GM12878 (cell line): ENCODE measurements around the gene TOR2A. TPM values are rescaled to one million over a fixed set of nuclear protein-coding genes. Genes with fewer than 3 reads are reported as not detected.

Source experiments
- ATAC-seq: fragments of 200-7000 bp; cut with Tn5 transposase; 3 replicates; pipeline ENCODE4 v1.9.1; 2020; ENCODE audit warnings: mild to moderate bottlenecking, moderate library complexity
- BruUV-seq: library from RNA; stranded (reverse); fragments of 400-500 nt; replicated peaks from 2 replicates; lab custom pipeline; 2021; lab: Mats Ljungman, UMichigan
- CTCF ChIA-PET: fragments of 300-600 bp; sonication (Branson Sonifier 250); formaldehyde crosslinking; extraction: SDS; loops from one replicate; lab custom pipeline; 2021; ENCODE audit warnings: inconsistent platforms; lab: Yijun Ruan, JAX
- POLR2A ChIA-PET: fragments of 350-600 bp; formaldehyde crosslinking; extraction: SDS; loops from one replicate; lab custom pipeline; 2021; ENCODE audit warnings: inconsistent platforms; lab: Charles Lee
- RAD21 ChIA-PET: fragments of 300-600 bp; sonication (Branson Sonifier 250); formaldehyde crosslinking; loops from one replicate; lab custom pipeline; 2023; ENCODE audit warnings: antibody characterized with exemption; ENCODE audit not compliant: unreplicated experiment; lab: Charles Lee
- SMC1A ChIA-PET: fragments of 300-600 bp; sonication (Branson Sonifier 250); formaldehyde crosslinking; loops from one replicate; lab custom pipeline; 2023; ENCODE audit not compliant: unreplicated experiment, uncharacterized antibody; lab: Charles Lee
- DNase-seq: peaks from one replicate; pipeline ENCODE4 v3.0.0-alpha.2; 2011; ENCODE audit warnings: low read depth, low spot score
- FAIRE-seq: peaks from 3 replicates; lab custom pipeline; 2011; peaks lifted over from hg19 to GRCh38; lab: Jason Lieb, UNC
- H2AFZ ChIP-seq: 2 replicates; pipeline ENCODE4 v1.6.0; 2011; ENCODE audit warnings: low read depth, low read length, control low read depth; ENCODE audit not compliant: control insufficient read depth
- H3K27ac ChIP-seq: 2 replicates; pipeline ENCODE4 v1.5.1; 2011; ENCODE audit warnings: control low read depth; ENCODE audit not compliant: control insufficient read depth, insufficient read depth
- H3K27me3 ChIP-seq, 2 experiments: replicated peaks in 1 of 2; 2 replicates each; pipeline versions ENCODE4 v1.6.0 to v1.6.1; 2011; ENCODE audit warnings: low read length in 1 of 2; ENCODE audit not compliant: control insufficient read depth in 2 of 2, insufficient read depth in 2 of 2
- H3K36me3 ChIP-seq, 2 experiments: 2 replicates each; pipeline ENCODE4 v1.5.1; 2011; ENCODE audit warnings: low read length in 1 of 2; ENCODE audit not compliant: control insufficient read depth in 2 of 2, insufficient read depth in 2 of 2
- H3K4me1 ChIP-seq: 2 replicates; pipeline ENCODE4 v1.6.1; 2011; ENCODE audit warnings: mild to moderate bottlenecking, low read length, moderate library complexity, mixed read lengths; ENCODE audit not compliant: control insufficient read depth, insufficient read depth
- H3K4me2 ChIP-seq: 2 replicates; pipeline ENCODE4 v1.6.0; 2011; ENCODE audit warnings: control low read depth; ENCODE audit not compliant: control insufficient read depth, insufficient read depth
- H3K4me3 ChIP-seq: fragments of 200-600 bp; sonication (generic); 2 replicates; pipeline ENCODE4 v1.5.1; 2016
- H3K79me2 ChIP-seq: 2 replicates; pipeline ENCODE4 v1.6.0; 2011; ENCODE audit warnings: low read length; ENCODE audit not compliant: control insufficient read depth, insufficient read depth
- H3K9ac ChIP-seq: 2 replicates; pipeline ENCODE4 v1.8.0; 2011; ENCODE audit warnings: low read length, control low read depth, mixed read lengths; ENCODE audit not compliant: control insufficient read depth, insufficient read depth
- H3K9me3 ChIP-seq: replicated peaks from 3 replicates; pipeline ENCODE4 v1.5.1; 2011; ENCODE audit warnings: mild to moderate bottlenecking, low read length; ENCODE audit not compliant: control insufficient read depth, insufficient read depth
- H4K20me1 ChIP-seq: 2 replicates; pipeline ENCODE4 v1.6.0; 2011; ENCODE audit not compliant: control insufficient read depth, insufficient read depth
- BRCA1 ChIP-seq: IDR thresholded peaks from 2 replicates; pipeline ENCODE4 v1.6.1; 2011; ENCODE audit warnings: low read depth, low read length, improper control_type of control experiment
- CREB1 ChIP-seq: IDR thresholded peaks from 2 replicates; pipeline ENCODE4 v1.6.1; 2012; ENCODE audit warnings: low read depth, mild to moderate bottlenecking, inconsistent platforms
- EGR1 ChIP-seq, 2 experiments: IDR thresholded peaks; 1 replicate in 1 of 2; 2 replicates in 1 of 2; pipeline ENCODE4 v1.6.1; 2011 to 2012; ENCODE audit warnings: low read depth in 2 of 2, low read length in 2 of 2, borderline replicate concordance in 1 of 2, mild to moderate bottlenecking in 1 of 2, moderate library complexity in 1 of 2
- KLF5 ChIP-seq: fragments of 450-650 bp; IDR thresholded peaks from 2 replicates; pipeline ENCODE4 v1.6.1; 2014; ENCODE audit warnings: mild to moderate bottlenecking; ENCODE audit not compliant: partially characterized antibody
- NR2C1 ChIP-seq: fragments of 450-650 bp; IDR thresholded peaks from 2 replicates; pipeline ENCODE4 v1.6.1; 2017; ENCODE audit warnings: antibody characterized with exemption, mild to moderate bottlenecking, moderate library complexity
- PAX5 ChIP-seq: IDR thresholded peaks from 2 replicates; pipeline ENCODE4 v1.6.1; 2011; ENCODE audit warnings: low read depth, low read length, borderline replicate concordance
- RFX5 ChIP-seq: IDR thresholded peaks from 2 replicates; pipeline ENCODE4 v1.6.1; 2011; ENCODE audit warnings: low read depth, low read length, improper control_type of control experiment
- SMARCA5 ChIP-seq: fragments of 450-650 bp; IDR thresholded peaks from 2 replicates; pipeline ENCODE4 v1.6.1; 2017; ENCODE audit warnings: mild to moderate bottlenecking
- SUZ12 ChIP-seq: fragments of 200-600 bp; sonication (generic); IDR thresholded peaks from one replicate; pipeline ENCODE4 v1.6.1; 2018; ENCODE audit warnings: antibody characterized with exemption, mild to moderate bottlenecking; ENCODE audit not compliant: unreplicated experiment
- WGBS: methylation state at CpG from one replicate; pipeline ENCODE4 v1.1.6; 2016; ENCODE audit warnings: low lambda C conversion rate; ENCODE audit not compliant: insufficient replicate concordance, insufficient coverage; ENCODE audit errors: missing lambda C conversion rate; 5-methylcytosine and 5-hydroxymethylcytosine counted together
- in situ Hi-C: fragments of 300-500 bp; cut with MboI; formaldehyde crosslinking; loops from 9 replicates; pipeline ENCODE4 v1.14.3; 2018; ENCODE audit warnings: mixed read lengths
- intact Hi-C: fragments of 100-400 bp; cut with micrococcal nuclease; formaldehyde crosslinking; loops from one replicate; pipeline ENCODE4 v1.14.2; 2022; ENCODE audit not compliant: unreplicated experiment
- polyA plus RNA-seq, 11 experiments: library from polyadenylated mRNA; depleted of rRNA in 4 of 11; unstranded in 6 of 11; stranded (reverse) in 5 of 11; fragments of >200 nt; fragmentation: Nextera tagmentation in 4 of 11; fragmentation: Illumina TruSeq in 1 of 11; extraction: Ambion mirVana in 4 of 11; extraction: Trizol in 1 of 11; gene quantifications; 1 replicate in 1 of 11; 2 replicates in 10 of 11; pipeline versions ENCODE4 v1.2.1 to v1.2.3, GENCODE V29; 2011 to 2016; ENCODE audit warnings: inconsistent platforms in 2 of 11, missing spikeins in 2 of 11, low read depth in 1 of 11
- total RNA-seq, 4 experiments: library from RNA; depleted of rRNA in 3 of 4; stranded (reverse); fragments of >200 nt in 3 of 4; fragmentation: Illumina TruSeq in 1 of 4; extraction: Trizol in 1 of 4; gene quantifications; 2 replicates each; pipeline versions ENCODE4 v1.2.1 to v1.2.3, GENCODE V29; 2013 to 2021
- TF ChIP-seq, protein P1 (sequence below): fragments of 450-650 bp; formaldehyde crosslinking; IDR thresholded peaks from 2 replicates; pipeline ENCODE4 v1.5.0; 2022; ENCODE audit warnings: mild to moderate bottlenecking, missing genetic modification characterization

The TOR2A gene
- total and polyA plus RNA-seq, 10 of the 15 experiments (the other 5 are each of a cell fraction or from before 2014, with no cell fraction given), result 0.52 to 23.7 (median 8.5) TPM

DNA sequence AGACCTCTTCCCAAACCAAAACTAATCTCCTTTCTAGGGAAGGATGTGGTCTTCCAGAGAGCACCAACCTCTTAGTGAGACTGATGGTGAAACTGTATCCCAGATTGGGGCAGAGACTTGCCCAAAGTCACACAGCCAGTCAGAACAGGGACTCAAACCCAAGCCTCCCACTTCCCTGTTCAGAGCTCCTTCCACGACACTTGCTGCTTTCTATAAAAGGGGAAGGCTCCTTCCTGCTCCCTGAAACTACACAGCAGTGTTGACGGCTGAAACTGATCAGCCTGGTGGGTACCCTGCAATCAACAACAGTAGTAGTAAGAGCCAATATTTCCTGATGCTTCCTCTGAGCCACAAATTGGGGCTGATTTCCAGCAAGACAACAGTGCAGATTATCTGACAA lies 1.5 kb downstream of the TOR2A start:
- Histone ChIP-seq H3K4me1 (peaks cover 6% of the 10 kb centered on the region), H3K4me2 (0 out of 2 replicates have a peak overlapping the region, but pooled peaks have one; percentile 100), H2AFZ (no peak overlapping the region), H3K79me2 (no peaks in the 10 kb centered on the region), H3K9ac (no peak overlapping the region), H3K36me3 (no peaks in the 10 kb centered on the region; a peak in 1 of 4 replicates)
- in situ Hi-C loops, result loop anchor here (5.0 kb wide), 2 partner anchors 141 to 231 kb away; no protein-coding TSS in a partner anchor
- ChIA-PET RAD21 (interaction anchor here (1.9 to 2.6 kb wide), 3 partner anchors 136 to 177 kb away, joined by 11 to 44 read pairs (median 24); no protein-coding TSS in a partner anchor), CTCF (interaction anchor here (0.9 to 2.5 kb wide), 8 partner anchors 68 to 521 kb away, joined by 3 to 79 read pairs (median 9); partner anchors contain the start of genes ENG, FPGS and ST6GALNAC4), SMC1A (interaction anchor here (1.3 to 1.5 kb wide), 2 partner anchors 144 to 190 kb away, joined by 3 to 5 read pairs; no protein-coding TSS in a partner anchor)
- WGBS, result 94% methylated on average over 2 of the region's 2 CpGs
- ATAC-seq, result no peak
- no peak for TF ChIP-seq NR2C1
- TF ChIP-seq BRCA1, result no peak
- TF ChIP-seq EGR1 (IDR thresholded peaks at IDR 0.05; ENCODE audit: borderline replicate concordance in 1 of 2, low read depth in 2 of 2, low read length in 2 of 2), result no peak
- TF ChIP-seq RFX5, result no peak
- TF ChIP-seq, protein P1, sequence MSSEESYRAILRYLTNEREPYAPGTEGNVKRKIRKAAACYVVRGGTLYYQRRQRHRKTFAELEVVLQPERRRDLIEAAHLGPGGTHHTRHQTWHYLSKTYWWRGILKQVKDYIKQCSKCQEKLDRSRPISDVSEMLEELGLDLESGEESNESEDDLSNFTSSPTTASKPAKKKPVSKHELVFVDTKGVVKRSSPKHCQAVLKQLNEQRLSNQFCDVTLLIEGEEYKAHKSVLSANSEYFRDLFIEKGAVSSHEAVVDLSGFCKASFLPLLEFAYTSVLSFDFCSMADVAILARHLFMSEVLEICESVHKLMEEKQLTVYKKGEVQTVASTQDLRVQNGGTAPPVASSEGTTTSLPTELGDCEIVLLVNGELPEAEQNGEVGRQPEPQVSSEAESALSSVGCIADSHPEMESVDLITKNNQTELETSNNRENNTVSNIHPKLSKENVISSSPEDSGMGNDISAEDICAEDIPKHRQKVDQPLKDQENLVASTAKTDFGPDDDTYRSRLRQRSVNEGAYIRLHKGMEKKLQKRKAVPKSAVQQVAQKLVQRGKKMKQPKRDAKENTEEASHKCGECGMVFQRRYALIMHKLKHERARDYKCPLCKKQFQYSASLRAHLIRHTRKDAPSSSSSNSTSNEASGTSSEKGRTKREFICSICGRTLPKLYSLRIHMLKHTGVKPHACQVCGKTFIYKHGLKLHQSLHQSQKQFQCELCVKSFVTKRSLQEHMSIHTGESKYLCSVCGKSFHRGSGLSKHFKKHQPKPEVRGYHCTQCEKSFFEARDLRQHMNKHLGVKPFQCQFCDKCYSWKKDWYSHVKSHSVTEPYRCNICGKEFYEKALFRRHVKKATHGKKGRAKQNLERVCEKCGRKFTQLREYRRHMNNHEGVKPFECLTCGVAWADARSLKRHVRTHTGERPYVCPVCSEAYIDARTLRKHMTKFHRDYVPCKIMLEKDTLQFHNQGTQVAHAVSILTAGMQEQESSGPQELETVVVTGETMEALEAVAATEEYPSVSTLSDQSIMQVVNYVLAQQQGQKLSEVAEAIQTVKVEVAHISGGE (CRISPR knock-in tag), result no peak
- no peak for TF ChIP-seq PAX5
- no peak for TF ChIP-seq KLF5
- no peak for TF ChIP-seq SMARCA5
- TF ChIP-seq CREB1, result no peak
- TF ChIP-seq SUZ12, result no peak
- TF ChIP-seq, all 136 proteins: peak for 0
- no peak overlapping the region for H3K4me3 ChIP-seq
- H3K9me3 ChIP-seq, result no peaks in the 10 kb centered on the region
- H3K27me3 ChIP-seq, result no peaks in the 10 kb centered on the region
- H3K27ac ChIP-seq, result no peak overlapping the region
- FAIRE-seq, result no peak
- no peaks in the 10 kb centered on the region for H4K20me1 ChIP-seq
- intact Hi-C loops, result loop anchor here (1.0 to 2.0 kb wide), 4 partner anchors 43 to 229 kb away; no protein-coding TSS in a partner anchor
- DNase-seq, result no peak
- POLR2A ChIA-PET, result no interaction called here
- BruUV-seq, result no TSS peak
